Activated naive CD4-positive, alpha-beta T cell treated with anti-CD3 and anti-CD28 coated beads, Interleukin-2, amount 50 U/mL, for 16 hours (primary cell): ENCODE data around the gene PTPRG.

Source experiments
- DNase-seq: peaks from one replicate; pipeline ENCODE4 v3.0.0-alpha.2; 2020

The PTPRG gene

DNA sequence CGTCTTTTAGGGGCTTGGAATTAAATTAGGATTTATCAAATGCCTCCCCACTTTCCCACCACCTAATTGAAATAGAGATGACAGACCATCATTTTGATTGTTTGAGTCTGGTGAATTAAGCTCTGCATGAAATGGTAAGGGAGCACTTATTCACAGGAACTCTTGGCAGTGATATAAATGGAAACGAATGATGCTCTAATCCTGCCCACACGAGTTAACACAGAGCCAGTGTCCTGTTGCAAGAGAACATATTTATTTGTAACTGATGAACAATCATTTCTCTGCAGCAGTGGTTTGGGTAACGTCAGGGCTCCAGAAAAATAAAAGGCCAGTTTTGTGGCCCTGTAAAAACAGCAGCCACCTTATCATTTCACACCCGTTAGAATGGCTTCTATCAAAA lies 648.6 kb downstream of the PTPRG start:
- no peak for DNase-seq

DNA sequence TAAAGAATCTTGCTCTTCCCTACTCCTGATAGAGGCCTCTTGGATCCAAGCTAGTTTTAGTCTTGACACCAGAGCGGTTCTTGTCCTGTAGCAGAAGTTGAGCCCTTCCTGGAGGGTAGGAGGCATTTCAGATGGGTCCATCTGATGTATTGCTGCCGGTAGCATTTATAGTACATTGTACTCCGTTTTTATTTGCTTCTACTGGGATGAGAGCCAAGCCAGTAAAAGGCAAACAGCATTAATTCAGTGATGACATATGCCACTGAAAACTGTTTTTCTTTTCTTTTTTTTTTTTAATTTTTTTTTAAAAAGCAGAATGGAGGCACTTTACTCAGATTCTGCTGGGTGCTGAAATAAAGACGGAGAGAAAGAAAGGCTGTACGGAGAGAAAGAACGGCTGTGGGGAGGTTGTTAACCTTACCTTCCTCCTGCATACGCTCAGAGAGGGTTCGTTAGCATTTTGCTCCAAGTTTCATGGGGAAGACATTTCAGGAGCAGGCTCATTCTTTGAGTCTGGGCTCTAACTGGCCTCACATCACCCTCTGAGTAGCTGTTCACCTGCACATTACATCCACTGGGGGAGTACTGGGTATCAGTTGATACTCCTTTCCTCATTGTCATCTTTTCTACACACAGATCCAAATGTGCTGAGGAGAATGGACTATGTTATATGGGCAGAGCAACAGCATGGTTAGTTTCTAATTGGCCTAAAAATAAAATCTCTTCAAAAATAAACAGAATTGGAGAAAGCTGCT lies 650.5 kb downstream of the PTPRG start:
- no peak for DNase-seq

DNA sequence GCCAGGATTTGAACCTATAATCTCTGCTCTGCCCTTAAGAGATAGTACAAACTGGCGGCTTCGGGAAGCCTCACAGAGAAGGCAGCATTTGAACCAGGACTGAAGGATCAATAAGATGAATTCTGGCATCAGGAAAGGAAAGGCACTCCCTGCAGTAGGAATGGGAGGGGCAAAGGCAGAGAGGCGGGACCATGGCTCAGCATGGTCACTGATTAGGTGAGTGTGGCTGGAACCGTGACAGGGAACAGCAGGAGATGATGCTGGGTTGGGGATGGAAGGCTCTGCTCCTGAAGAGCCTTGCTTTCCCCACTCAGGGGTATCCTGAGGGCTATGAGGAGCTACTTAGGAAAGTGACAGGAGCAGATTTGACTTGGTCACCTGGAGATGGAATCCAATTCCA lies 653.5 kb downstream of the PTPRG start:
- no peak for DNase-seq

DNA sequence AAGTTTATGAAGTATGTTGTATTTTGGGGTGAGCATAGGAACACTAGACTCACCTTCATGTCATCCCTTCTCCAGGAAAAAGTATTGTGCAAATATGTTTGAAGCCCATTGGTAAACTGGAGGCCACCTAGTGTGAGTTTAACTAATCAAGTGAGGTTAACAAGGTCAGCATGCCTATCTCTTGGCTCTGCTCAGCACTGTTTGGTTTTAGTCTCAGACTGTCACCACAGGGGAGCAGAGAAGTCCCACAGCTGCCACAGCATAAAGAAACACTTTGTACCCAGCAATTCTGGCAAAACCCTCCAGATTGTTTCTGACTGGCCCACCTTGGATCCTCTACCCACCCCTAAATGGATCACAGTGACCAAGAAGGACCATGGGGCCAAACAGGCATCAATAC lies 659.2 kb downstream of the PTPRG start:
- DNase-seq: no peak

DNA sequence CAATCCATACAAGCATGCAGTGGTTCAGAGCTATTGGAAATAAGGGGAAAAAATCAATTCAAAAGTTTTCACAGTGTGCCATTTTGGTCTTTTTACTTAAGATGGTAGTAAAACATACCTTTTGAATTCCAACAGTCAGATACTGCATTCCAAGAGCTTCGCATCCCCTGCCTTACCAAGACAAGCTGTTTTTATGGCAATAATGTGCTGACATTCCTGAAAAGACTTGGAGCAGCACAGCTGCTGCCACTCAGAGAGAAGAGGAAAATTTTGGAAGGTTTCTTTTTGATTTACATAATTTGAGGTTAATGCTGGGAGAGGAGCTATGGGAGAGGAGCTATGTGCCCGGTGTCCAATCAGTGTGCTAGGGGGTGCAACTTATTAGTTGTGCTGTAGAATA lies 663.7 kb downstream of the PTPRG start:
- DNase-seq: no peak

DNA sequence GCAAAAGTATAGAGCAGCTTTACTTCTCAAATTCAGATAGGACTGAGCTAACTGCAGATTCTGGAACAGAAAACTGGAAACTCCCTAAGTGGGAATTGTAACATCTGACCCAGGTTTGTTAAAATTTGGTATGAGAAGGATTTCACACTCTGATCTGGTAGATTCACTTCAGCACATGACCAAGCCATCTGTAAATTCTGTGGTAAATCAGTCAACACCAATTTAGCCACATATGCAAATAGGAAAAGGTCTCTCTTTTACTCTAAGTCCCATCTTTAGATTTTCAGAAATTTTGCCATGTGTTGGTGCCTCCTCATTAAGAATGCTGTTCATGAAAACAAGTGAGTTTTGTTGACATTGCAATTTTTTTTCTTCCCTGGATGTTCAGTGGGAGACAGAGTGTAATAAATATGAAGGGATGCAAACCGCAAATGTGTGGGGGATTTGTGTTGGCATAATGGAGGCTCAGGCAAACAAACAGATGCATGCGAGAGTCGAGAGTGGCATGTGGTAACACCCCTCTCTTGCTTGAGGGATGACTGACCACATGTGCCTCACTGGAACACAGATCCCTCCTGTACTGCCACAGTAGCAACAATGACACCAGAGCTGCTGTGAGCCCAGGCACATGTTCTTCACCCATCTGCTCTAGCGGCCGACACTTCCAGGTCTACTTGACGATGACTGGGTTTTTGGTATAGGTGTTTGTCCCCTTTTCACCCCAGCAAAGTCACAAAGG lies 665.4 kb downstream of the PTPRG start:
- DNase-seq: no peak

DNA sequence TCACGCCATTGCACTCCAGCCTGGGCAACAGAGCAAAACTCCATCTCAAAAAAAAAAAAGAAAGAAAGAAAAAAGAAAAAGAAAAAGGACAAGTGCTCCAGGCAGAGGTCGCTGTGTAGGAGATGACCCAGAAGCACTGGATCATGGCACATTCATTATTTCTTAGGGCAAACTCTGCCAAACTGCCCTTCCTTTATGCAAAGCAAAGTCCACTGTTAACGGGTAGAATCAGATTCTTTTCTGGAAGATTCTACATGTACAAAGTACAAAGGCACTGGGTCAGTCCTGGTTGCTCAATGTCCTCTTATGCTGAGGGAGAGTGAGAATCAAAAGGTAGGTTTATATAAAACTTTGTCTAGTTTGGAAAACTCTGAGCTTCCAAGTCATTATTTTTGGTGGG lies 667.1 kb downstream of the PTPRG start:
- DNase-seq: no peak

DNA sequence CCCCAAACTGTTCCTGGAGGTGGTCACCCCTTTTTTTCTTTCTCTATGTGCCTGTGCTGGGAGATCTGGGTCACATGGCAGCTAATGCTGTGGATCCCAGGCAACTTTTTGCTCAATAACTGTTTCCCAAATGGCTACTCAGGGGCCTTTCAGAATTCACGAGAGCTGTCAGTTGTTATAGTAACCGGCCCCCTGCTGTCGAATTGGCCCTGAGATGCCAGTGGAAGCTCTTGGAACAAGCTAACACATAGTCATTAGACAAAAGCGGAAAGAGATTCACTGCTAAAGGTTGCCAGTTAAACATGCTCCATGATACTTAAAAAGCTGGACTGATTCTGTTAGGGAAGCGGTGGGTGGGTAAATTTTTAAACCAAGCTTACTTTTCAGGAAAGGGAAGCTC lies 667.8 kb downstream of the PTPRG start:
- no peak for DNase-seq

DNA sequence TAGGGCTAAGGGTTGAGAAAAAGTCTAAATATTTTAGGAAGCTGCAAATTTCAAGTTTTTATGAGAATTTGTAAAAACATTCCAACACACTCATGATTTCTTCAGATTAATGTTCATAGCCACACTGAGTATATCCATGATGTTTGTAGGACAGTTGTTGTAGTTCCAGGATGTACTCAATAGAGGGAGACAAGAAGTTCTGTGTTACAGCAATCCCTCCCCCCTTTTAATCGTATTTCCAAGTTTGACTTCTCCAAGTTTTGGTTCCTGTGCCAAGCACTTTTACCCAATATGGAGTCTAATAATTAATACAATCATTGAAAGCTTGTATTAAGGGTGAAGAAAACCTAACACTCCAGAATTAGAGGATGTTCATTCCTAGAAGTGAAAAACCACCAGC lies 668.5 kb downstream of the PTPRG start:
- DNase-seq: no peak

DNA sequence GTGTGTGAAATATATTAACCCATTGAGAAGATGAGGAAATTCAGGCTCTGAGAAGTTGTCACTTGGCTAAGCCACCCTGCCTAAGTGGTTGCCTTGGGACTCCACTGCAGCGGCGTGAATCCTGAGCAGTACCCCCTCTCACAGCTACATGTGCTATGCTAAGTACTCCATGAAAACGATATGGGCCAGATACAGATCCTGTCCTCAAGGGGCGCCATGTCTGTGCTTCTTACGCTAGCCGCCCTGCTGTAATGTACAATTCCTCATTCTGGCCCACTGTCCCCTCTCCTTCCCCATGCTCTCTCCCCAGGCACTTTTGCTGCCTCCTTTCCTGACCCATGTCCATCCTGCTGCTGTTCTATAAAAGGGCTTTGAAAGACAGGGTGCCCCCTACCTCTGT lies 671.7 kb downstream of the PTPRG start:
- DNase-seq: no peak

DNA sequence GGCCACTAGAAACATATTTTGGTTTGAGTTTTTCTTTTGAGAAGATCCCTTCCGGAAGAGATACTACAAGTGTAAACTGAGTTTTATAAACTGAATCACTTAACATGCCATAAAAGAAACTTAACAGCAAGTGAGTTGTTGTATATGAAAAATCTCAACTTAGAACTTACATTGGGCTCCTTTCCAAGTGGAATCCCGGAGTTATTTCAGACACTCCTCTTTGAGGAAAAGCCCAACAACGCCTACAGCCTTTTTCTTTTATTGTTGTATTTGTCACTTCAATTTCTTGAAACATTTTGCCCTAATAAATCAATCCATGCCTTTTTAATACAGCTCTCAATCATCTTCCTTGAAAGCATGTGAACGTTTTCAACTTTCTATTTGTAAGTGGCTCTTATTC lies 674.6 kb downstream of the PTPRG start:
- DNase-seq: no peak

DNA sequence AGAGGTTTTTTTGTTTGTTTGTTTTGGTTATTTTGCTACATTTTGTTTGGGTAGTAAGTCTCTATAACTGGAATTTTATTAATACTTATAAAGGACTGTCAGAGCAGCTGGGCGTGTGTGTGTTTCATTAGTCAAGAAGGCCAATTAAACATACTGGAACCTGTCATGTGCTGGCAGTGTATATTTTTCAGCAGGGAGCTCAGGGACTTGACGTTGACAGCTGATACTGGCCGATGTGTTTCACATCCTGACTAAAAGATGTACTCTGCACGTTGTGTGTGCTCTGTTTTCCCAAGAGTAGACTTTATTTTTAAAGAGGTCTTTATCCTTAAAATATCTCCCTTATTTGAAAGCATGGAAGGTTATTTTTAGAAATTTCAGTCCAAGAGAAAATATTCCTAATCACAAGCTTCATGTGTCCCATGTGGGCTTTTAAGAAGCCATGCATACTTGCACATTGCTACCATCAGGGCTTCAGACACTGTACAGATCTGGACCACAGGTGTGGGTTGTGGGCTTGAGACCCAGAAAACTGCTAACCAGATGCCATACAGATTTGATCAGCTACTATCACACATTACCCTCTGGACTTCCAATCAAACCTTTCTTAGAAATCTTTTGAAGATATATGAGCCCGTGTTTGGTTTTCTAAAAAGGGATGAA lies 676.0 kb downstream of the PTPRG start:
- no peak for DNase-seq

DNA sequence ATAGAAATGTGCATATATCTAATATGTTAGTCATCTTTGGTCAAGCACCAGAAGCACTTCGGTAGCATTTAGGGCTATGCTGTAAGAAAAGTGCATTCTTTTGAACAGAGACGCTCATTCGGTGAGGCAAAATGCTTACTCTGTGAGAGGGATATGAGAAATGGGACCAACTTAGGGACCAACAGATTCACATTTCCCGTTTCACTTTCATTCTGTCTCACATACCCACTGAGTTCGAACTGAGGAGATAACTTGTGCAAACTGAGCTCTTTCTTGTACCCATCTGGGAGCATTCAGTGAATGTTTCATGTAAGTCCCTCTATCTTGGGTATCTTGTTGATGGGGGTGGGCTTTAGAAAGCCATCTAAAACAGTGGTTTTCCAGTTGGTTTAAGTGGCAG lies 676.6 kb downstream of the PTPRG start:
- no peak for DNase-seq

DNA sequence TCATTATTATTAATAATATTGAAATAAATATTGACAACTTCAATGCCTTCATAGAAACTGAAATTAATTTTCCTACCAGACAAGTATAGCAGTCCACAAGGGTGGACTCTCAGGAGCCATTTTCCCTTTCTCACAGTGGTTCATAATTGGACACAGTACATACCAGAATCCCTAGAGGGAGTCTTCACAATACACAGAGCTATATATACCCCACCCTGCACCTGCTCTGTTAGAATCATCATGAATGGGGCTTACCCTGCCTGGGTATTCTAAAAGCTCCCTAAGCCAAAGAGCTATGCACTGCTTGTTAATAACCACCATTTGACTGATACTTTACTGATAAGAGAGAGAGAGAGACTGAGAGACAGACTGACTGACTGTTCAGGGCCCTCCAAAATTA lies 677.1 kb downstream of the PTPRG start:
- no peak for DNase-seq

DNA sequence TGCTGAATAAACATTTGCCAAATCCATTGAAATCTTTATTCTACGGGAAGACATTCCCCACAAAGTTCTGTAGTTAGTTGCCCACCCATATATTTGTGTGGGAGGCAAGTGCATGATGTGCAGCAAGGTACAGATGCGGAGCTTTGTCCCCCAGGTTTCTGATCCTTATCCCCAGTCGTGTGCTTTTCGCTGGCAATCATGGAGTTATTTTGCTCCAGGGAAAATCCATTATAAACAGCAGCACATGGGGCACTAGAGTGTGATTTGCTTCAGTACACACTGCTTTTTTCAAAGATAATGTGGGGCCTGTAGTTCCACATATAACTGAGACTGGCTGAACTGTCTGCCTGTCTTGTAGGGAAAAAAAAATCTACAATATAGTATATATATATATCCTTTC lies 679.9 kb downstream of the PTPRG start:
- DNase-seq: no peak

DNA sequence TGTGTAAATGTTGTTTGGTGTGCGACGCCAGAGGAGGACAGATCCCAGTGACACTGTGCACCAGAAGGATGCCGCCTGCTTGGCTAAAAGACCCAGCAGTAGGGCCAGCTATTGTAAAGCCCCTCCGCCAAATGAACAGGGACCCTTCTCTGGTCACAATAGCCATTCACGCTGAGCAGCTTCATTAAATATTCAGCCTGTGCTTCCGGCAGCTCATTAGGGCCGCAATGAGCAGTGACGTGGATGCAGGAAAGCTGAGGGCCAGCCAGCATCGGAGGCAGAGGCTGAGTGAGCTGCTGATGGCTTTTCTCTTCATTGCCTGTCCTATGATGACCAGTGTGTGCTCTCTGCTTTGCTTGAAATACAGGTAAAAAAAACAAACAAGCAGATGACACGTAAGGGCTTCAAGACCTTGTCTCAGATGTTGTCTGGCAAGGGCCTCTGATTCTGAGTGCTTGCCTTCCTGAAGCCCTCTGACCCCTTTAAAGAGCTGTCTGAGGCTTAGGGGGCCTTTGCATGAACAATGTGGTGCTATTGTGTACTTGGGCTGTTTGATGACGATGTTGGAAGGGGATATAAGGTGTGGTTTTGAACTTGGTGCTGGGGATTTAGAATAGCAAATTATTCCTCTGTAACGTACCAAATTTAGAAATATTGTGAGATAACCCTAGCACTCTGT lies 681.6 kb downstream of the PTPRG start:
- no peak for DNase-seq

DNA sequence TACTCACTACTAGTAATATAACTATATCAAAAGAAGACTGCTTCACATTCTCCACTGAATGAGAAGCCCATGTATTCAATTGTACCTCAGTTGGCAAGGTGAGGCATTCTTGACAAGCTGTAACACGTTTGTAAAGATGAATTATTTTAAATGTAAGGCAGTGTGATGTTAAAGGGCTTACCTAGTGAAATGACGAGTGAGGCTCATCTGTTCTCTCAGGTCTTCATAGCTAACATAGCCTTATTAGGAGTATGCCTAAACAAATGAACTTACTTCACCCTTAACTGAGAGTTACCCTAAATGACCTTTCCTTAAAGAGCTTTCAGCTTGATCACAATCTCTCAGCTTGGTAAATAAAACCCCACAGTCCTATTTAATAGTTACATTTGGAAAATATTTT lies 684.7 kb downstream of the PTPRG start:
- DNase-seq: no peak

DNA sequence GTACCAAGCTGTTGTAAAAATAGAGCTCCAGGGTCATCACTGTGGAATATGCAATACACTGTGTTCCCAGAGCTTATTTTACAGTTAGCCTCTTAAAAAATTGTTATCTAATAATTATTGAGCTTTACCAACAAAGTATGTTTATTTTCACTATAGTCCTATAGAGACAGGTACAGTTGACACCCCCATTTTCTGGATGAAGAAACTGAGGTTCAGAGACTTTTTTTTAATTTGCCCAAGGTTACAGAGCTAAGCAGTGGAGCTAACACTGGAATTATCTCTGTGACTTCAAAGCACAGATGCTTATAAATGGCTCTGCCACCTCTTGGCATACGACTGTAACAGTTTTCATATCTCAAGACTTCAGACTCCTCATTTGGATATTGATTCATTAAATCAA lies 685.6 kb downstream of the PTPRG start:
- DNase-seq: no peak

DNA sequence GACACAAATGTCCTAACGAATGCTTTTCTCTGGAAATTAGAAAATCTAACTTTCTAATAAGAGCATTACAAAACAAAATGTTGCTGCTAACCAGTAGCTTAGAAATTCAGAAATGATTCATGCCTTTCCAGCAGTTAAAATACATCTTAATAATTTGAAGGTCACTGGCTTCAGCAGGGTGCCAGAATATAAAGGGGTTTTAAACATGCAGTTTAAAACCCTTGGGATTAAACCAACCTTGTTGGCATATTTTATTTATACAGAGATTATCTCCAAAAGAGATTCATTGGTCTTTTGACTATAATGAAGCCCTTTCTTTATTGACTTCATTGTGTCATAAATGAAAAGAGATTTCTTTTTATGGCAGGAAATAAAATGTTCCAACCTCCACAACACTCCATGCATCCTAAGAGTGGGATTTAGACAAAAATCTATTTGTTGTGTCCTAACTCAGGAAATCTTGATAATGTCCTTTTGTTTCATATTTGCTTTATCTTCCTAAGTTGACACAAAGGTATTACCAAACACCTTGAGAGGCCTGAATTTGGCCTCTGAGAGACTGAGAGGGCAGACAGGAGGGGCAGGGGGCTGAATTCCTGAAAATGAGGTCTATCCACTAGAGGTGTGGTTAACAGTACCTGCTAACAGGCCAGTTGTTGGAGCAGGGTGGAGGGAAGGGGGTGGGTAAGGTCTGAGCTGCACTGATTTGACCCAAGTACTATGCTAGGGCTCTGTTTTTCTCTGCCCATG lies 687.5 kb downstream of the PTPRG start:
- no peak for DNase-seq

DNA sequence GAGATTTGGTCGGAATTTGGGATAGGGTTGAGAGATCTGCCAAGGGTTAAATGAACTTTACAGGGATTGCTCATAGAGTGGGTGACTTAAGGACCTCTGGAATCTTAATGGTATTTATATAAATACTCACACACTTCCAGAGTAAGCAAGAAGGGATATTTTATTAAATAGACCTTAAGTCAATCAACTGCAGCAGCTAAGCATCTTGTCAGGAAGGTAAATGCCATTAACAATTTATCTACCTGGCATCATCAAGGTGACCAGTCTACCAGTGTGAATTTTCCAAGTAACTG lies 688.1 kb downstream of the PTPRG start:
- DNase-seq: no peak

DNA sequence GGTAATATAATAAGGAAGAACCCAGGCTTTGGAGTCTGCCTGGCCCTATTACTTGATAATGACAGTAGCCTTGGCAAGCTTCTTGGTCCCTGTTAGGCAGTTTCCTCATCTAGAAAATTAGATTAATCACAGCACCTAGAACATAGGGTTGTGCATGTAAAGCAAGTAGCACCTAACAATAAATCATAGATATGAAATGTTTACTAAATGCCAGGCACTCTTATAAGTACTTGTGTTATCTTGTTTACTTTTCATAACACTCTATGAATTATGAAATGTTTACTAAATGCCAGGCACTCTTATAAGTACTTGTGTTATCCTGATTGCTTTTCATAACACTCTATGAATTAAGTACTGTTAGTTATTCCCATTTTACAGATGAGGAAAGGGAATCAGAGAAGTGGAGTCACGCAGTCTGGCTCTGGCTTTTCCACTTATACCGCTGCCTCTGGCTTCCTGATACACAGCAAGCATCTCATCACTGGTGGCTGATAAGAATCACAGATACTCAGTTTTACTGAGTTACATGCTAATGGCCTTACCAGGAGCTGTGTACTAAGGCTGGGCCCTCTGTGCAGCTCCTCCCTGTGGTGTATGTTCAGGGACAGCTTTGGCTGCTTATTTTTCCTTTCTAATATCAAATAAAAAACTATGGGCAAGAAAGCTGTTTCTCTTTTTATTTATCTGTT lies 688.6 kb downstream of the PTPRG start:
- no peak for DNase-seq

DNA sequence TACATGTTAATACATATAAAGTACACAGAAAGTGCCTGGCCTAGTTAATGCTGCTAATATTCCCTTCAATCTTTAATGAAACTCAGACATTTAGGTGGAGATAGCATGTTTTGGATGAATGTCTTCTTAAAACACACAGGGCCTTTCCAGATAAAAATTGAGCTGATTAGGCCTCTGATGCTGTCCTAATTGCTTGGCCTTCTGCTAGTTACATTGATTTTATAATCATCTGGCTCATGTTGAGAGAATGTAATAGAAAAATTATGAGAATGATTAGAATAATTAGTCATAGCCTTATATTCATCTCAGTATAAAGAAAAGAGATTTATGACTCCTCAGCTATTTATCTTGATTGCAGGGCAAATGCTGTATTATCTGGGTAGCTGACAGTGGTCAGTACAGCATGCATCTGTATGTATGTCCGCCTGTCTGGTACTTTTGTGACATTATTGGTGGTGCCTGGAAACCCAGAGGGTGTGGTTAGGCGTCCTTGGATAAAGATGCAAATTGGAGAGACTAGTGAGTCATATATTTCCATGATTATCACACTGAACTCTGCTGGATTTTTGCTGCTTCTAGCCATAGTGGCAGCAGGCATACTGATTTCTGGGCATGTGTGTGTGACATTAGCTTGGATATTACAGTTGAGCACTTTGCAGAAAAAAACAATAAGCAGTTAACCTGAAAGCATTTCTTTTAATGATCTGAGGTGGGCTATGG lies 691.2 kb downstream of the PTPRG start:
- DNase-seq: no peak
